ENCODE measurements around the gene RALGDS. TPM values are rescaled to one million over a fixed set of nuclear protein-coding genes. Genes with fewer than 3 reads are reported as not detected.

RALGDS gene
- total and polyA plus RNA-seq, 9 of the 15 experiments (the other 6 are each of a cell fraction or from before 2014, with no cell fraction given): 0.75 to 43.3 (median 27.1) TPM

- no peak for DNase-seq (ENCODE audit: extremely low read depth in 1 of 4, low spot score in 3 of 4)
- Histone ChIP-seq H3K27me3 (ENCODE audit: control insufficient read depth in 2 of 2, insufficient read depth in 2 of 2, low read length in 2 of 2) (no peaks in the 10 kb centered on the region), H3K79me2 (ENCODE audit: control insufficient read depth, insufficient read depth, low read length) (peaks cover 73% of the 10 kb centered on the region), H3K9ac (ENCODE audit: insufficient read depth in 1 of 2, low read depth in 2 of 2, low read length in 2 of 2) (0 out of 4 replicates have a peak overlapping the region, but pooled peaks of 1 of the 2 experiments have one; percentile 36), H3K27ac (ENCODE audit: extremely low read depth, low read depth, low read length) (peak overlapping the region; percentile 20; the same call in 1 of the 3 replicates), H3K4me1 (replicated peaks in 1 of 2; ENCODE audit: control insufficient read depth in 2 of 2, insufficient read depth in 2 of 2, low read length in 2 of 2) (peaks cover 37 to 68% of the 10 kb centered on the region in 2 experiments), H3K9me1 (ENCODE audit: control insufficient read depth, insufficient read depth, low read length) (no peaks in the 10 kb centered on the region), H3K9me3 (replicated peaks; ENCODE audit: control insufficient read depth, insufficient read depth, low read depth, low read length) (no peaks in the 10 kb centered on the region), H2AFZ (ENCODE audit: low read depth, low read length) (no peak overlapping the region), H3K4me3 (no peak overlapping the region), H4K20me1 (replicated peaks; ENCODE audit: control insufficient read depth, insufficient read depth, low read length) (peaks cover 6% of the 10 kb centered on the region), H3K4me2 (ENCODE audit: insufficient read depth, low read length) (no peak overlapping the region), H3K36me3 (ENCODE audit: control insufficient read depth, insufficient read depth, low read length) (peaks cover 23% of the 10 kb centered on the region; the same call in 2 of the 3 replicates)
- intact Hi-C loops (cut with micrococcal nuclease) (no loop called here), in situ Hi-C loops (cut with MboI) (no loop called here)
- TF ChIP-seq FOSL1 (tag; conservative IDR thresholded peaks at IDR 0.05): no peak
- no peak for TF ChIP-seq PURB (CRISPR knock-in tag; IDR thresholded peaks at IDR 0.05; ENCODE audit: low read depth)
- no peak for TF ChIP-seq ZBTB5 (IDR thresholded peaks at IDR 0.05)
- no peak for TF ChIP-seq HES1 (IDR thresholded peaks at IDR 0.05; ENCODE audit: low read depth)
- no peak for TF ChIP-seq XRCC5 (IDR thresholded peaks at IDR 0.05; ENCODE audit: low read depth, low read length)
- no peak for TF ChIP-seq SRSF1 (IDR thresholded peaks at IDR 0.05; ENCODE audit: low read depth, low read length)
- no peak for TF ChIP-seq TSC22D4 (tag; IDR thresholded peaks at IDR 0.05)
- TF ChIP-seq TAL1 (IDR thresholded peaks at IDR 0.05): no peak
- WGBS (ENCODE audit: insufficient coverage, low coverage, missing lambda C conversion rate): 83% methylated on average over 3 of the region's 5 CpGs
- POLR2A ChIA-PET: no interaction called here
- no peak for ATAC-seq
- CTCF ChIA-PET (ENCODE audit: low intra/inter-chr PET ratio): no interaction called here
- BruUV-seq (replicated peaks): no TSS peak
- FAIRE-seq: no peak
These were observed 10.5 kb upstream of the RALGDS start for GRCh38 chr9:133131506-133131905.
